Cardiac fibroblast (primary cell): ENCODE measurements around the gene GNB1.
A peak's percentile ranks its signal among the peaks of the same experiment; 100 is the strongest.

Experiments used
- DNase-seq, 2 donors: peaks; one replicate each; pipeline versions ENCODE4 v3.0.0 to v3.0.0-alpha.2; 2010; ENCODE audit warnings: low read depth in 2 of 2
- H3K4me3 ChIP-seq, 2 donors: replicated peaks in 1 of 2; 1 replicate in 1 of 2; 2 replicates in 1 of 2; pipeline ENCODE4 v1.5.1; 2011; ENCODE audit warnings: low read depth in 2 of 2, low read length in 2 of 2, mild to moderate bottlenecking in 2 of 2, moderate library complexity in 1 of 2
- TF ChIP-seq, protein P1 (sequence below): IDR thresholded peaks from one replicate; pipeline ENCODE4 v1.5.1; 2011; ENCODE audit warnings: low read depth, mild to moderate bottlenecking, low read length, inconsistent platforms

Gene GNB1

DNA sequence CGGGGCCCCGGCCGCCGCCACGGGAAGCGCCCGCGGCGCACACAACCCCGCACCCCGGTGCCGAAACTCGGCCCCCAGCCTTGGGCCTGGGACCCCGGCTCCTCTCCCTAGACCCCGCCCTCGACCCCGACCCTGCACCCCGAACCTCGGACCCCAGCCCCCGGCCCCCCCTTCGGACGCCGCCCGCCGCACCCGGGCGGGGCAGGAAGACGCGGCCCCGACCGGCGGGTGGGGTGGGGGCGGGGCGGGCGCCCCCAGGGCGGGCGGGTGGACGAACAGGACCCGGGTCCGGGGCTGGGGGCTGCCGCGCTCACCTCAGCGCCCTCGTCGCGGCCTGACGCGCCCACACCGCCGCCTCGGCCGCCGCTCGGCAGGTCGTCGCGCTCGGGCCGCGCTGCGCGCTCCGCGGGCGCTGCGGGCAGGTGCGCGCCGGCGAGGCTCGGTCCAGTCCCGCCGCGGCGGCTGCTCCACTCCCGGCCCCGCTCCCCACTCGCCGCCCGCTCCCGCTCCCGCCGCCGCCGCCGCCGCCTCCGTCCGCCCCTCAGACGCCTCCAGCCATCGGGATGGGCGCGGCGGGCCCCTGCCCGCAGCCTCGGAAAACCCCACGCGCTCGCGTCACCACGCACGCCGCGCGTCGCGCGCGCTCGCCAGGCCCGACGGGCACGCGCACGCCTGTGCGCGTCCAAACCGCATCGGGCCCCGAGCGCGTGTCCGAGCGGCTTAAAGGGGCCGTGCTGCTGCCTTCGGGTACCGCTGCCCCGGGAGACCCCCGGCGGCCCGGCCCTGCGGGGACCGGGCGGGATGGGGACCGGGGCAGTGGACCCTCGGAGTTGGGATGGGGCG, at the start of gene GNB1:
Gene GNB1, minus strand, starts transcription at position 582 of the 843 bp plus-strand sequence. CDS start 65,634 bp downstream, outside the sequence.
- H3K4me3 ChIP-seq = peak within 1 kb of the TSS; percentile 83 to 84
- peak; percentile 87 to 91 for DNase-seq
- TF ChIP-seq, protein P1, sequence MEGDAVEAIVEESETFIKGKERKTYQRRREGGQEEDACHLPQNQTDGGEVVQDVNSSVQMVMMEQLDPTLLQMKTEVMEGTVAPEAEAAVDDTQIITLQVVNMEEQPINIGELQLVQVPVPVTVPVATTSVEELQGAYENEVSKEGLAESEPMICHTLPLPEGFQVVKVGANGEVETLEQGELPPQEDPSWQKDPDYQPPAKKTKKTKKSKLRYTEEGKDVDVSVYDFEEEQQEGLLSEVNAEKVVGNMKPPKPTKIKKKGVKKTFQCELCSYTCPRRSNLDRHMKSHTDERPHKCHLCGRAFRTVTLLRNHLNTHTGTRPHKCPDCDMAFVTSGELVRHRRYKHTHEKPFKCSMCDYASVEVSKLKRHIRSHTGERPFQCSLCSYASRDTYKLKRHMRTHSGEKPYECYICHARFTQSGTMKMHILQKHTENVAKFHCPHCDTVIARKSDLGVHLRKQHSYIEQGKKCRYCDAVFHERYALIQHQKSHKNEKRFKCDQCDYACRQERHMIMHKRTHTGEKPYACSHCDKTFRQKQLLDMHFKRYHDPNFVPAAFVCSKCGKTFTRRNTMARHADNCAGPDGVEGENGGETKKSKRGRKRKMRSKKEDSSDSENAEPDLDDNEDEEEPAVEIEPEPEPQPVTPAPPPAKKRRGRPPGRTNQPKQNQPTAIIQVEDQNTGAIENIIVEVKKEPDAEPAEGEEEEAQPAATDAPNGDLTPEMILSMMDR = no peak

DNA sequence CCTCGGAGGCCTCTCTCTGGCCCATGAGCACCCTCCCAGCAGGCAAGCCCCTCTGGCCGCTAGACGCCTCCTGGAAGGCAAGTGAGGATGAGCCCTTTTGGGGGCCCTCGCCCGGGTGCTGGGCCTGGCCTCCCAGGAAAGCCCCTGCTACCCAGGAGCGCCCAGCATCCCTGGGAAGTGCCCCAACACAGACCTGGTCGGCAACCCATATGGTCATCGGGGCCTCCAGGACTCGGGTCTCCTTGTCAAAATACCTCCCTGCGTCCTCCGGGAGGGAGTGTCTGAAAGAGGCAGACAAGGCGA, 49.2 kb upstream of the GNB1 start:
- TF ChIP-seq, protein P1 = no peak
- DNase-seq = no peak
- no peak overlapping the region for H3K4me3 ChIP-seq

GRCh38 chr1:1939296-1940122, 48.6 kb upstream of the GNB1 start:
- H3K4me3 ChIP-seq = no peak overlapping the region
- TF ChIP-seq, protein P1 = no peak
- DNase-seq = no peak

DNA sequence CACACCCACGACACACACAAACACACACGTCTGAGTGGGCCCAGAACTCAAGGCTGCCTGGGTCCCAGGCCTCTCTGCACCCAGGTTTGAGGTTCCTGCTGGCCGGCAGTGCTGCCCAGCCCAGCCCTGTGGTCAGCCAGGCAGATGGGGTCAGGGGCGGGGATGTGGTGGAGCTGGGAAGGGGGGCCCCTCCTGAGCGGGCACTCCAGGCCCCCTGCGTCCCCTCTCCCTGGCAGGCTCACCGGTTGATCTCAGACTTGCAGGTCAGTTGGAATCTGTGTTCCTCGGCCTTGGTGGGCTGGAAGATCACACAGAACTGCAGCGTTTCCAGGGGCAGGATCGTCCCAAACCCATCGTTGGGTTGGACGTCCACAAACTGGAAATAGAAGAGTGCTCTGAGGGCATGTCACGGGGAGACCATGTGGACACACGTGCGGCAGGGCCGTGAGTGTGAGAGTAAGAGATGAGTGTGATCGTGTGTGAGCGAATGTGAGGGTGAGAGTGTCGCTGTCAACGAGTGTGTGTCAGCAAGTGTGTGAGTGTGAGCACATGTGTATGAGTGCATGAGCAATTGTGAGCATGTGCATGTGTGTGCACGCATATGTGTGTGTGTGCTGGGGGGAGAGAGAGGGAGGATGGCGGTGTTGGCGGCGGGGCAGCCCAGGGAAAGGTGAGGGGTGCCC, 47.9 kb upstream of the GNB1 start:
- TF ChIP-seq, protein P1 = no peak
- DNase-seq = no peak
- no peak overlapping the region for H3K4me3 ChIP-seq

- no peak overlapping the region for H3K4me3 ChIP-seq
- TF ChIP-seq, protein P1 = no peak
- DNase-seq = no peak
Measured at GRCh38 chr1:1938276-1938573, 47.3 kb upstream of the GNB1 start.

DNA sequence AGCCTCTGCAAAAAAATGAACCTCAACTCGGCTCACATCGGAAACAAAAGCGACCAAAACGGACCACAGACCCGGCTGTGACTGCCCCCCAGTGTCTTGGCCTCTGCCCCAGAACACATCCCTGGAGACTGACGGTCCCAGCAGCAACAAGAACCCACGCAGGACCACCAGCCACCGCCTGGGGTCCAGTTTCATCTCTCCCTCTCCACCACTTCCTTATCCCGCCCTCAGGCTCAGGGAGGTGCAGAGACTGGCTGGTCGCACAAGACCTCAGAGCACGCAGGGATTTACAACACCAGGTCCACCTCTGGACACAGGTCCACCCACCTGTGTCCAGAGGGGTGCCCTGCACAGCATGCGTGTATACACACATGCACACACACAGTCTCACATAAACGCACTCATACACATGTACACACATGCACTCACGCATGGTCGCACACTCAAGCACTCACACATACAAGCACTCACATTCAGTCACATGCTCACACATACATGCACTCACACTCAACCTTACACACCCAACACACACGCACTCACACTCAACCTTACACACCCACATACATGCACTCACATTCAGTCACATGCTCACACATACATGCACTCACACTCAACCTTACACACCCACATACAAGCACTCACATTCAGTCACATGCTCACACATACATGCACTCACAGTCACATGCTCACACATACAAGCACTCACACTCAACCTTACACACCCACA, 46.8 kb upstream of the GNB1 start:
- TF ChIP-seq, protein P1 = no peak
- no peak for DNase-seq

More for the DNA sequence above, 46.8 kb upstream of the GNB1 start:
- no peak overlapping the region for H3K4me3 ChIP-seq
